ENCODE results near the gene TTC21A.

Gene TTC21A

DNA sequence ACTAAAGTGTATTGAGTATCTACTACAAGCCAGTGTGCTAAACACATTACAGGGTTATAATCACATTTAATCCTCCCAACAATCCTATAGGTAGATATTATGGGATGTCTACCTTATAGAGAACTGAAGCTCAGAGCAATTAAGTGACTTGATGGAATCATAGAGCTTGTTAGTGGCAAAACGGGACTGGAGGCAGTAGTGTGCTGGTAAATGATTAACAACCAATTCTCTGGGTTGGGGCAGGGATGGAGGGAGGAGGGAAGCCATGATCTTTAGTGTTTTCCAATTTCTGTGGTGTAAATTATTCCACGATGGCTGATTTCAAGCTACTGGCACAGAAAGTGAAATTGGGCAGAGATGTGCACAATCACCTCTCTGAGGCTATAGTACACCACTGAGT lies 64.4 kb downstream of the TTC21A start:
- no peak for TF ChIP-seq CTCF (IDR thresholded peaks at IDR 0.05; ENCODE audit: borderline replicate concordance, extremely low read depth, low read length, poor library complexity, severe bottlenecking)
- ATAC-seq (ENCODE audit: insufficient read depth, low read depth) (no peak), DNase-seq (no peak)
- H3K36me3 ChIP-seq (ENCODE audit: insufficient read depth, low read length): no peaks in the 10 kb centered on the region
- no peak overlapping the region for H3K9ac ChIP-seq (ENCODE audit: low read depth, low read length)
- H3K27me3 ChIP-seq (ENCODE audit: insufficient read depth, low read length, poor library complexity): peaks cover 8% of the 10 kb centered on the region
- no peak overlapping the region for H2AFZ ChIP-seq (ENCODE audit: low read depth, low read length)
- H3K4me3 ChIP-seq (ENCODE audit: low read depth in 1 of 2, low read length in 2 of 2): no peak overlapping the region
- no peaks in the 10 kb centered on the region for H4K20me1 ChIP-seq (ENCODE audit: insufficient read depth, low read length)
- no peaks in the 10 kb centered on the region for H3K9me3 ChIP-seq (ENCODE audit: insufficient read depth, low read length, severe bottlenecking)
- H3K27ac ChIP-seq (ENCODE audit: low read length): no peak overlapping the region
- no peaks in the 10 kb centered on the region for H3K79me2 ChIP-seq (ENCODE audit: insufficient read depth, low read length)
- no peaks in the 10 kb centered on the region for H3K4me1 ChIP-seq (ENCODE audit: insufficient read depth, low read length)
- H3K4me2 ChIP-seq (ENCODE audit: insufficient read depth, low read length): no peak overlapping the region

GRCh38 chr3:39173318-39174125 lies 66.0 kb downstream of the TTC21A start:
- H3K4me1 ChIP-seq (ENCODE audit: insufficient read depth, low read length): peaks cover 9% of the 10 kb centered on the region
- no peaks in the 10 kb centered on the region for H3K36me3 ChIP-seq (ENCODE audit: insufficient read depth, low read length)
- H3K4me3 ChIP-seq (ENCODE audit: low read depth in 1 of 2, low read length in 2 of 2): no peak overlapping the region
- no peak overlapping the region for H3K9ac ChIP-seq (ENCODE audit: low read depth, low read length)
- H3K4me2 ChIP-seq (ENCODE audit: insufficient read depth, low read length): no peak overlapping the region
- TF ChIP-seq EZH2 (IDR thresholded peaks at IDR 0.05; ENCODE audit: borderline replicate concordance, low read depth, low read length, severe bottlenecking): no peak
- no peak for TF ChIP-seq CTCF (IDR thresholded peaks at IDR 0.05; ENCODE audit: borderline replicate concordance, extremely low read depth, low read length, poor library complexity, severe bottlenecking)
- no peak for ATAC-seq (ENCODE audit: insufficient read depth, low read depth)
- no peaks in the 10 kb centered on the region for H4K20me1 ChIP-seq (ENCODE audit: insufficient read depth, low read length)
- no peak for DNase-seq
- H3K9me3 ChIP-seq (ENCODE audit: insufficient read depth, low read length, severe bottlenecking): no peaks in the 10 kb centered on the region
- H2AFZ ChIP-seq (ENCODE audit: low read depth, low read length): no peak overlapping the region
- no peaks in the 10 kb centered on the region for H3K79me2 ChIP-seq (ENCODE audit: insufficient read depth, low read length)
- H3K27ac ChIP-seq (ENCODE audit: low read length): no peak overlapping the region
- peaks cover 8% of the 10 kb centered on the region for H3K27me3 ChIP-seq (ENCODE audit: insufficient read depth, low read length, poor library complexity)

DNA sequence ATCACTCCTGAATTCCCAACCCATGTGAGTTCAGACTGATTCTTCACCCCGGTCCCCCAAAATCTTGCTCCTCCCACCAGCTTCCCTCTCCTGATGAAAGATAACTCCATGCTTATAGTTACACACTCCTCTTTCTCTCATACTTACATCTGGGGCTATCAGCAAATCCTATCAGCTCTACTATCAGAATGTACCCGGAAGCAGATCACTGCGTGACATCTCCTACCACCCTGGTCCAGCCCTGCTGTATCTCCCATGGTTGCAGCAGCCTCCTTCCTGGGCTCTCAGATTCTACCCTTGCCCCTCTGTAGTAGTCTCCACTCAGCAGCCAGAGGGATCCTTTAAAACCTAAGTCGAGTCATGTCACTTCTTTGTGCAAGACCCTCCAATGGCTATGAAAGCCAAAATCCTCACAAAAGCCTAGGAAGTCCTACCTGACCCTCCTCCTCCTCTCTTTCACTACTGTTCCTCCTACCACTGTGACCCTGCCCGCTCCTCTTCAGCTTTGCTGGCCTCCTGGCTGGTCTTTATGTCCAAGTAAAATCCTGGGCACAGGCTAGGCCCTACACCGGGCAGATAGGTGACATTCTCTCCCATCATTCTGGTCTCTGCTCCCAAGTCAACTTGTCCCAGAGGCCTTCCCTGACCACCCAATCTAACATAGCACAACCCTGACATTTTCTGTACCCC lies 68.7 kb downstream of the TTC21A start:
- DNase-seq (no peak), ATAC-seq (ENCODE audit: insufficient read depth, low read depth) (no peak)
- Histone ChIP-seq H3K27me3 (ENCODE audit: insufficient read depth, low read length, poor library complexity) (peaks cover 20% of the 10 kb centered on the region), H3K9me3 (ENCODE audit: insufficient read depth, low read length, severe bottlenecking) (no peaks in the 10 kb centered on the region), H2AFZ (ENCODE audit: low read depth, low read length) (no peak overlapping the region), H3K4me1 (ENCODE audit: insufficient read depth, low read length) (peaks cover 36% of the 10 kb centered on the region), H4K20me1 (ENCODE audit: insufficient read depth, low read length) (0 out of 2 replicates have a peak, but pooled peaks cover 13% of the 10 kb centered on the region), H3K36me3 (ENCODE audit: insufficient read depth, low read length) (no peaks in the 10 kb centered on the region), H3K79me2 (ENCODE audit: insufficient read depth, low read length) (no peaks in the 10 kb centered on the region), H3K4me2 (ENCODE audit: insufficient read depth, low read length) (no peak overlapping the region), H3K4me3 (ENCODE audit: low read depth in 1 of 2, low read length in 2 of 2) (no peak overlapping the region), H3K27ac (ENCODE audit: low read length) (no peak overlapping the region), H3K9ac (ENCODE audit: low read depth, low read length) (no peak overlapping the region)
- TF ChIP-seq EZH2 (IDR thresholded peaks at IDR 0.05; ENCODE audit: borderline replicate concordance, low read depth, low read length, severe bottlenecking) (no peak), CTCF (IDR thresholded peaks at IDR 0.05; ENCODE audit: borderline replicate concordance, extremely low read depth, low read length, poor library complexity, severe bottlenecking) (no peak)
